LNCaP clone FGC (cell line): ENCODE data around the gene ANXA1.
"Not testable (repeated sequence)": the region's sequence is repeated elsewhere in the genome, so short reads cannot be mapped to it uniquely, and the experiment has no call there.

Experiments used
- DNase-seq: peaks from one replicate; pipeline ENCODE4 v3.0.0-alpha.2; 2011; ENCODE audit warnings: low read depth
- H3K4me3 ChIP-seq: 2 replicates; pipeline ENCODE4 v1.5.1; 2011; ENCODE audit warnings: mild to moderate bottlenecking, low read depth, low read length, control low read depth
- CTCF ChIP-seq: IDR thresholded peaks from 2 replicates; pipeline ENCODE4 v1.5.1; 2012; ENCODE audit warnings: mild to moderate bottlenecking; ENCODE audit not compliant: control insufficient read depth, insufficient read depth; ENCODE audit errors: extremely low read depth

ANXA1 gene, protein sequence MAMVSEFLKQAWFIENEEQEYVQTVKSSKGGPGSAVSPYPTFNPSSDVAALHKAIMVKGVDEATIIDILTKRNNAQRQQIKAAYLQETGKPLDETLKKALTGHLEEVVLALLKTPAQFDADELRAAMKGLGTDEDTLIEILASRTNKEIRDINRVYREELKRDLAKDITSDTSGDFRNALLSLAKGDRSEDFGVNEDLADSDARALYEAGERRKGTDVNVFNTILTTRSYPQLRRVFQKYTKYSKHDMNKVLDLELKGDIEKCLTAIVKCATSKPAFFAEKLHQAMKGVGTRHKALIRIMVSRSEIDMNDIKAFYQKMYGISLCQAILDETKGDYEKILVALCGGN

GRCh38 chr9:73151653-73152542 is at the start of gene ANXA1:
TSS of gene ANXA1 (plus strand) at chr9:73151865. CDS start at chr9:73158536, 6,671 bp downstream.
- H3K4me3 ChIP-seq, result no peak within 1 kb of the TSS
- DNase-seq, result peak; percentile 58
- TF ChIP-seq CTCF, result no peak

GRCh38 chr9:73104342-73104741 is 47.3 kb upstream of the ANXA1 start:
- no peak overlapping the region for H3K4me3 ChIP-seq
- no peak for DNase-seq
- TF ChIP-seq CTCF, result no peak

DNA sequence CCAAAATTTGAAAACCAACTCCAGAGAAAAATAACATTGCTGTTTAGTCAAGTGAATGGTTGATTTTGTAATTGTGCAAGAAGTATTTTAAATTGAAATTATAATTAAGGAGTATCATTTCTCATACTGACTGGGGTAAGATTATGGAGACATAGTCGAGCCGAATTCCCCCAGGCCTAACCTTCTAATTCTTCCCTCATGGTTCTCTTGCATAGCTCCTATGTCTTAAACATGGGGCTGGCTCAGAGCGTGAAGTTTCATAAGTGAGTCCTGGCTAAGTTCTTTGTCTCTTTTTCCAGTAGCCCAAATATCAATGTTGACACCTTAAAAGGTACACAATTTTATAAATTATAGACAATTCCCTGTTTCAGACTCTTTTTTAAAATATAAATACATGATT is 46.7 kb upstream of the ANXA1 start:
- TF ChIP-seq CTCF, result no peak
- H3K4me3 ChIP-seq, result no peak overlapping the region
- DNase-seq, result no peak

DNA sequence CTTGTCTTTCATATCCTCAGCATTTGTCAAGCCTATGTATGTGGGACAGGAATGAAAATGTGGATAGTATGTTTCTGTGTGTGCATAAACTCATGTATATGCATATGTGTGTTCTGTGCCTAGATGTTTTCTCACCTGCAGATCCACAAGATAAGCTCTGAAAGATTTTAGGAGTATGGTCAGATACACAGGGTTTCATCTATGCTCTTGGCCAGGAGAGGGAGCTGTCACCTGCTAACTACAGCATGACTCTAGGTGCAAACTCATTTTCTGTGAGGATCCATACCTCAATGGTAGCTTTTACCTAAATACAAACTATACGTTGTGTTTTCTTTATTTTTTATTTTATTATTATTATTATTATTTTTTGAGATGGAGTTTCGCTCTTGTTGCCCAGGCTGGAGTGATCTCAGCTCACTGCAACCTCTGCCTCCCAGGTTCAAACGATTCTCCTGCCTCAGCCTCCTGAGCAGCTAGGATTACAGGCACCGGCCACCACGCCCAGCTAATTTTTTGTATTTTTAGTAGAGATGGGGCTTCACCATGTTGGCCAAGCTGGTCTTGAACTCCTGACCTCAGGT is 44.1 kb upstream of the ANXA1 start:
- DNase-seq, result peak; percentile 64
- peak; percentile 76 for TF ChIP-seq CTCF
- H3K4me3 ChIP-seq, result not testable (repeated sequence)

DNA sequence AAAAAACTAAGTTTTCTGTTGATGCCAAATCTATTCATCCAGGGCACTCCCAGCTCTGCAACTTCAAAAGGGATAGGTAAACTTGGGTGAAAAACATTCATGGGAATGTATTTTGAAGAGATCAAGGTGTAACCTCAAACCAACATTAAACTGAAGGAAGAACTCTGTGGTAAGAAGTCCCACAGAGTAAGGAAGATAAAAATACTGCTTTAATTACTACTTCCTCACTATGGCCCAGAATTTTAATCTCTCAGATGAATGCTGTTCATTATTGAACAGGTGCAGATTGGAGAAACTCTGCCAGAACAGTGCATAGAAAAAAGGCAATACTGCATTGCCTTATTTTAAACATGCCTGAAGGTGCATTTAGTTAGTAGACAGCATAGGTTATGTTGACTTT is 37.6 kb upstream of the ANXA1 start:
- no peak overlapping the region for H3K4me3 ChIP-seq
- no peak for TF ChIP-seq CTCF
- no peak for DNase-seq

GRCh38 chr9:73114958-73115357 is 36.7 kb upstream of the ANXA1 start:
- no peak for TF ChIP-seq CTCF
- H3K4me3 ChIP-seq, result no peak overlapping the region
- no peak for DNase-seq
